Measurements from ENCODE around the gene NEDD4L. TPM values are rescaled to one million over a fixed set of nuclear protein-coding genes. Genes with fewer than 3 reads are reported as not detected.

The NEDD4L gene
- total and polyA plus RNA-seq, 7 donors: 14.8 to 28.0 (median 19.6) TPM

GRCh38 chr18:58364876-58365528 lies 321.0 kb downstream of the NEDD4L start:
- H3K27ac ChIP-seq: no peak overlapping the region
- H3K9me3 ChIP-seq: no peaks in the 10 kb centered on the region
- no peaks in the 10 kb centered on the region for H3K27me3 ChIP-seq (ENCODE audit: insufficient read depth in 3 of 3, low read length in 2 of 3)
- ATAC-seq (no peak), DNase-seq (no peak)
- intact Hi-C loops (cut with DNase I): no loop called here
- peaks cover 5% of the 10 kb centered on the region for H3K4me1 ChIP-seq
- TF ChIP-seq, protein P1, sequence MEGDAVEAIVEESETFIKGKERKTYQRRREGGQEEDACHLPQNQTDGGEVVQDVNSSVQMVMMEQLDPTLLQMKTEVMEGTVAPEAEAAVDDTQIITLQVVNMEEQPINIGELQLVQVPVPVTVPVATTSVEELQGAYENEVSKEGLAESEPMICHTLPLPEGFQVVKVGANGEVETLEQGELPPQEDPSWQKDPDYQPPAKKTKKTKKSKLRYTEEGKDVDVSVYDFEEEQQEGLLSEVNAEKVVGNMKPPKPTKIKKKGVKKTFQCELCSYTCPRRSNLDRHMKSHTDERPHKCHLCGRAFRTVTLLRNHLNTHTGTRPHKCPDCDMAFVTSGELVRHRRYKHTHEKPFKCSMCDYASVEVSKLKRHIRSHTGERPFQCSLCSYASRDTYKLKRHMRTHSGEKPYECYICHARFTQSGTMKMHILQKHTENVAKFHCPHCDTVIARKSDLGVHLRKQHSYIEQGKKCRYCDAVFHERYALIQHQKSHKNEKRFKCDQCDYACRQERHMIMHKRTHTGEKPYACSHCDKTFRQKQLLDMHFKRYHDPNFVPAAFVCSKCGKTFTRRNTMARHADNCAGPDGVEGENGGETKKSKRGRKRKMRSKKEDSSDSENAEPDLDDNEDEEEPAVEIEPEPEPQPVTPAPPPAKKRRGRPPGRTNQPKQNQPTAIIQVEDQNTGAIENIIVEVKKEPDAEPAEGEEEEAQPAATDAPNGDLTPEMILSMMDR (IDR thresholded peaks at IDR 0.05): no peak
- 92 to 96% (median 94%) methylated on average over 7 of the region's 7 CpGs for WGBS, 3 donors
- no peak overlapping the region for H3K4me3 ChIP-seq
- peaks cover 5 to 80% of the 10 kb centered on the region in 2 donors for H3K36me3 ChIP-seq (ENCODE audit: insufficient read depth in 1 of 2, low read depth in 1 of 2)

DNA sequence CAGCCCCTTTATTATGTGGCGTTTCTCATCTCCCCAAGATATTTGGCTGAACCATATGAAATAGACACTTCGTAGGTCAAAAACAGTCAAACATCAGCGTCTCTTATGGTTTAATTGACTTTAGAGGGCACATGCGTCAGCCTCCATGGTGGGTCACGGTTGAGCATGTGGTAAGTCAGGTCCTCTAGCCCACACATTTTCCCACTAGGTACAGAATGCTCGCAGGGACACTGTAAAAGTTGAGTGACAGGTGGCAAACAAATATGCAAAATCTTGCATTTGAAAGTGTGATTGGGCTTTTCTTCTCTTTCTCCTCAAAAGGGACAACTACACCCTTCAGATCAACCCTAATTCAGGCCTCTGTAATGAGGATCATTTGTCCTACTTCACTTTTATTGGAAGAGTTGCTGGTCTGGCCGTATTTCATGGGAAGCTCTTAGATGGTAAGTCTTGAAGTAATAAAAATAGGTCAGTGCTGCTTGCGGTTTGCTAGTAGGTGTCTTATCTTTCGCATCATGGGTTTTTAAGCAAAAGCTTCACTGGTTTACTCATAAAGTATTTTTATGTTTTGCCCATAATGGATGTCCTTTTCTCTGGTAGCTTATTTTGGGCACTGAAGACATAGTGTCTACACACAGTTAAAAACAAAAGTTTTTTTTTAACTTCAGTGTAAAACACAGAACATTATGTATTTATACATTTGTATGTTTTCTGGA lies 323.6 kb downstream of the NEDD4L start:
- intact Hi-C loops (cut with DNase I): no loop called here

GRCh38 chr18:58369616-58370015 lies 325.6 kb downstream of the NEDD4L start:
- no peak overlapping the region for H3K4me3 ChIP-seq
- intact Hi-C loops (cut with DNase I): no loop called here
- H3K27me3 ChIP-seq (ENCODE audit: insufficient read depth in 3 of 3, low read length in 2 of 3): no peaks in the 10 kb centered on the region
- ATAC-seq (no peak), DNase-seq (no peak)
- H3K4me1 ChIP-seq: no peaks in the 10 kb centered on the region
- H3K36me3 ChIP-seq (ENCODE audit: insufficient read depth in 1 of 2, low read depth in 1 of 2): peaks cover 11 to 99% of the 10 kb centered on the region in 2 donors
- H3K27ac ChIP-seq: no peak overlapping the region
- WGBS, 3 donors: 93 to 97% (median 97%) methylated on average over 9 to 10 of the region's 10 CpGs
- TF ChIP-seq, protein P1 (IDR thresholded peaks at IDR 0.05): no peak
- H3K9me3 ChIP-seq: no peaks in the 10 kb centered on the region

More for the DNA sequence above, 323.6 kb downstream of the NEDD4L start:
- peaks cover under 1% of the 10 kb centered on the region for H3K4me1 ChIP-seq
- DNase-seq (no peak), ATAC-seq (no peak)
- H3K4me3 ChIP-seq: no peak overlapping the region
- 93 to 100% (median 95%) methylated on average over 9 of the region's 9 CpGs for WGBS, 3 donors
- no peak overlapping the region for H3K27ac ChIP-seq
- H3K27me3 ChIP-seq (ENCODE audit: insufficient read depth in 3 of 3, low read length in 2 of 3): no peaks in the 10 kb centered on the region
- H3K9me3 ChIP-seq: no peaks in the 10 kb centered on the region
- peaks cover 7 to 88% of the 10 kb centered on the region in 2 donors for H3K36me3 ChIP-seq (ENCODE audit: insufficient read depth in 1 of 2, low read depth in 1 of 2)
- TF ChIP-seq, protein P1 (IDR thresholded peaks at IDR 0.05): no peak

DNA sequence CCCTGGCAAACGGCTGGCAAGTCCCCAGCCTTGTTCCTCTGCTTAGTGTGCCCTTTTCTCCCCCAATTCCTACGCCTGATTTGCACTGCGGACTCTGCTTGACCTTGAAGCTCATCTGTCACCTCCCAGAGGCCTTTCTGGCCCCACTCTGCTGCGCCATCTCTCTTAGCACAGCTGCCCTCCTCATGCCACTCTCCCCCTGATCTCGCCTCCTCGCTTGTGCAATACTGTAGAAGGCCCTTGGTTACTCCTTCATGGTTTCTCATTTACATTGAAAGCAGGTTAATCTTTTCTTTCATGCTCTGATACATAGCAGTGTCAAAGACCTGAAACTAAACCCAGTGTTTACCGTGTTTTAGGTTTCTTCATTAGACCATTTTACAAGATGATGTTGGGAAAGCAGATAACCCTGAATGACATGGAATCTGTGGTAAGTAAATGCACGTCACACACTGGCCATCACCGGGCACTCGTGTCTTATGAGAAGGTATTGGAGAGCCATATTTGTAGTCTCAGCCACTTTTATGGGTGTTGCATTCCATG lies 326.1 kb downstream of the NEDD4L start:
- Histone ChIP-seq H3K4me3 (no peak overlapping the region), H3K36me3 (ENCODE audit: insufficient read depth in 1 of 2, low read depth in 1 of 2) (peaks cover 11 to 98% of the 10 kb centered on the region in 2 donors), H3K27ac (no peak overlapping the region), H3K9me3 (no peaks in the 10 kb centered on the region), H3K27me3 (ENCODE audit: insufficient read depth in 3 of 3, low read length in 2 of 3) (no peaks in the 10 kb centered on the region), H3K4me1 (no peaks in the 10 kb centered on the region)
- DNase-seq (no peak), ATAC-seq (no peak)
- intact Hi-C loops (cut with DNase I): no loop called here
- TF ChIP-seq, protein P1 (IDR thresholded peaks at IDR 0.05): no peak
- WGBS, 3 donors: 91 to 94% (median 91%) methylated on average over 10 of the region's 10 CpGs

Measured in psoas muscle (tissue), 8 donors.